ENCODE data around the gene KANTR.
A peak's percentile ranks its signal among the peaks of the same experiment; 100 is the strongest.

KANTR gene, protein sequence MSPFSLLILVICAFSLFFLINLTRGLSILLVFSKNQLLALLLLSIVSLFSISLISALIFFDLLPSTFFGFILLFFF

DNA sequence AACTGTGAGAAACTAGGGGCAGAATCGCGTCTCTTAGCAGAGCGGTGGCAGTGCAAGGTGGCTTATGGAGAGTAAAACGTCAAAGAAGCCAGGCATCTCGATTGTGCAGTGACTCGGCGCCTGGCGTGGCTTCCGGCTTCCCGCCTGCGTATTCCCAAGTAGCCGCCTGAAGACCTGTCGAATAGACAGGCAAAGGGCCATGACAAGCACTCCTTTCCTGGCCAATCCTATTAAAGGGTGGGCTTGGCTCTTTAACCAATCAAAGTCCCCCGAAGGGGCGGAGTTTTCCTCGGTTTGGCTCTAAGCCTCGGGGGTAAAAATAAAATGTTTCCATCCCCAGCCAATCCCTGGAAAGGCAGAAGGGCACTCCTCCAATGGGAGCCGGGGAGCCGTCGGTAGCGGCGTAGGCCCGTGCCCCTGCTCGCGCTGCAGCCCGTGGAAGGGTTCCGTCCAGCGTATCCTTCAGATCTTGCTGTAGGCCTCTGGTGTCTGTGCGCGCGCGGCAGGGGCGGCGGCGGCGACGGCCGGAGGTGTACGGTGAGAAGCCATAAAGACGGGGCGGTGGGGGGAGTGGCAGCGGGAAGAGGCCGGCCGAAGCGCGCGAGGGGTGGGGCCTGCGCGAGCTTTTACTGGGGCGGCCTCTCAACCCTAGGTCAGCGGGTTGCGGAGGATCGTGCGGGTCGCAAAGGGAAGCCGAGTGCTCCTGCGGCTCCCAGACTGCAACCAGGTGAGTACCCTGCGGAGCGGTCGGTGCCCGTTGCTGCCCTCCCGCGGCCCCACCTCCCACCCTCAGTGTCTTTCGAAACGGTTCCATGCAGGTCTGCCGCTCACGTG is at the start of gene KANTR:
Gene KANTR, plus strand, starts transcription at position 395 of the 834 bp plus-strand sequence. CDS start 30,131 bp downstream, outside the sequence.
- DNase-seq (ENCODE audit: low read depth in 2 of 2) = peak; percentile 91 to 92

DNA sequence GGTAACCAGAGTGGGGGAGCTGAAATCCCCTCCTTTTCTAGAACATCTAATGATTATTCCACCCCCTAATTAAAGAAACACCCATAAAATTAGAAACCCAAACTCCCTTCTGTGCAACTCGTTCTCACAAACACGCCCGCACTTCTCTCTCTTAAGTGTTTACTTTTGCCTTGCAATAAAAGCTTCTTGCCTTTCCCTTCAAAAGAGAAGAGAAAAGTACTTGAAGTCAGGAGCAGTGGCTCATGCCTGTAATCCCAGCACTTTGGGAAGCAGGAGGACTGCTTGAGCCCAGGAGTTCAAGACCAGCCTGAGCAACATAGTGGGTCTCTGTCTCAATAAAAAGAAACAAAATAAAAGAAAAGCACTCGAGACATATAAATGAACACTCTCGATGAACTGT is 48.9 kb upstream of the KANTR start:
- DNase-seq (ENCODE audit: low read depth in 2 of 2) = no peak

DNA sequence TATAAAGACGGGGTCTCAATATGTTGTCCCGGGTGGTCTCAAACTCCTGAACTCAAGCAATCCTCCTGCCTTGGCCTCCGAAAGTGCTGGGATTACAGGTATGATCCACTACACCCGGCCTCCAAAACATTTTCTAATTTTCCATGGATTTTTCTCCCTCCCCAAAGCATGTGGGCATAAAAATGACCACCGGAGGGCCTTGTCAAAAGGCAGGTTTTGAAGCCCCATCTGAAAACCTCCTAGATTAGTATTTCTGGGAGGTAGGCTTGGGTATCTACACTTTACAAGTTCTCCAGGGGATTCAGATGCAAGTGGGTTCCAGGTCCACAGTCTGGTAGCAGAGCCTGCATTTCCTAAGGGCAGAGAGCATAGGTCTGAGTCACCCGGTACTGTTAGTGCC is 46.7 kb upstream of the KANTR start:
- no peak for DNase-seq (ENCODE audit: low read depth in 2 of 2)

DNA sequence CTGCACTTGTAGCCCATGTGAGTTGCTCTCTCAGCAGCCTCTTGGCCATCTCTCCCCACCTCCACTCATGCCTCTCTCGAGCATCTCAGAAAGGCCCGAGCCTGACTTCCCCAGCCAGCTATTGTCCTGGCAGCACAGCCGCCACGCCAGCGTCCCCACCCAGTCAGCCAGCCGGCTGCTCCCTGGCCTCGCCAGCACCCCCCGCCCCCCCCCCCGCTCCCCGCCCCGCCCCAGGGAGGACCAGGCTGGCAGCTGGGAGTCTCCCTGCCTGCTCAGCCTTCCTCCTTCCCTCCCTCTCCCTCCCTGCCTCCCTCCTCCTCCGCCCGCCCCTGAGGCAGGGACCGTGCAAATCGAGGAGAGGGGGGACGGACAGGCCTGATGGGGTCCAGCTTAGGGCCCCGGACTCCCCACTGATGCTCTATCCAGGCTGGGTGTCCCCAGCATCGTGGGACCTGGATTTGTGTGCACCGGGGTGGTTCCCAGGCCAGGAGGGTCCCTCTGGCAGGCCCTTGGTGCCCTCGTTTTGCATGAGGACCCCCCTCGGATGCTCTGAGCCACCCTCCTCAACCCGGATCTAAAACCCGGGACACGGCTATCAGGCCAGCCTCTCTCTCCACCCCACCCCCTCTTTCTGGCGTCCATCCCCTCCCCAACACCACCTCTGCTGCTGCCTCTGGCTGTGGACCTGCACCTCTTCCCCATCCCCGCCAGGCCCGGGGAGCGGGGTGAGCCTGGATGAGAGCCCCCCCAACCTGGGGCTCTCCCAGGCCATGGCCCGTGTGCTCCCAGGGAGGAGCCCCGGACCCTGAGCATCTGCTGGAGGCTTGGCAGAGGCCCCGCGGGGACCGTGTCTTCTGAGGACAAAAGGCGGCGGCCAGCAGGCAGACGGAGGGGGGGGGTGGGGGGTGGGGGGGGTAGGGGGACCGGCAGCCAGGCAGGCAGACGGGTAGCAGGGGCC is 45.5 kb upstream of the KANTR start, which contains the start of gene GPR173:
Gene GPR173, plus strand, starts transcription at position 621 of the 958 bp plus-strand sequence. CDS start 27,833 bp downstream, outside the sequence.
- peak; percentile 44 to 59 for DNase-seq (ENCODE audit: low read depth in 2 of 2)

DNA sequence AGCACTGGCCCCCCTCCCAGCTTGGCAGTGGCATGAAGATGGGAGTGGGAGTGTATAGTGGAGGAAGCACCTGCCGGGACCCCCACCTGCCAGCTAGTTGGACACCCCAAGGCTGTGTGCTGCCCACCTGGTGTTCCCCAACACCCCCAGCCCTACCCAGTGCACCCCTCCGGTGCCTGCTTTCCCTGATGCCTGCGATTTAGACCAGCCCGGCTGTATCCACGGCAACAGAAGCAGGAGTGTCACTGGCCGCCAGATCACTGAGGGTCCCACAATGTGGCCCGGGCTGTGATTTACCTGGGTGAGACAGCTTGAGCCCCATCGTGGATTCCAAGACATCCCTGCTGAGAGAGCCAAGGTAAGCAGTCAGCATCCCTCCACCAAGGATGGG is 44.8 kb upstream of the KANTR start:
- DNase-seq (ENCODE audit: low read depth in 2 of 2) = no peak

DNA sequence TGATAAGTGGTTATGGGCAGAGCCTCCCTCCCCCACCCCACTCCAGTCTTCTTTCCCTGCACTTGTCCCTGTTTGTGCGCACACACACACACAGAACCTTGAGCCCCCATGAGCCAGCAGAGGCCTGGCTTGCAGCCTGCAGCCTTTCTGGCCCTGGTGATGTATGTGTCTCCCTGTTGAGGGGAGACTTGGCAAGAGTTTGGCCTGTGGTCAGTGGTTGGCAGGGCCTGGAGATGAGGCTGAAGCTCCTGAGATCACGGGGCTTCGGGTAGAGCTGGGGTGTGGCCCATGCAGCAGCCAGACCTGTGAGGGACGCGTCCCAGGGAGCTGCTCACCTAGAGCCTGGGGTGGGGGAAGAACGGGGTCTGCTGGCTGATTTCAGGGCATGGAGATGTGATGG is 43.1 kb upstream of the KANTR start:
- no peak for DNase-seq (ENCODE audit: low read depth in 2 of 2)

DNA sequence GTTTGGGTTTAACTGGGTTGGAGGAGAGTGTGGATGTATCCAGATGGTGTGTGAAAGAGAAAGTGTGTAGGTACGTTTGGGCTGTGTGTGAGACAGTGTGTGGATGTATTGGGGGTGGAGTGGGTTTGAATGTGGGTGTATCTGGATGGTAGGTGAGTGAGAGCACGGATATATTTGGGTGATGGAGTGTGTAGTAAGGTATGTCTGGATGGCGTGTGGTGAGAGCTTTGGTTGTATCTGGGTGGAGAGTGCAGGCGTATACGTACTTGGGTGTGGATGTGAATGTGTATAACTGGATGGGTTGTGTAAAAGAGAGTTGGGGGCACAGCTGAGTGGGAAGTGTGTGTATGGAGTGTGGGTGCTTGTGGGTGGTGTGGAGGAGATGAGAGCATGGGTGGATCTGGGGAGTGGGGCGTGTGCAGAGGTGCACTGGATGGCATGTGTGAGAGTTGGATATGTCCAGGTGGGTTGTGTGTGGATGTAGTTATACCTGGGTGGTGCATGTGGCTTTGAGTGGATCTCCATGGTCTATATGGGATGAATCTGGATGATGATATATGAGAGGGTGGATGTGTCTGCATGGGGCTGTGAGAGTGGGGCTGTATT is 38.6 kb upstream of the KANTR start:
- no peak for DNase-seq (ENCODE audit: low read depth in 2 of 2)

DNA sequence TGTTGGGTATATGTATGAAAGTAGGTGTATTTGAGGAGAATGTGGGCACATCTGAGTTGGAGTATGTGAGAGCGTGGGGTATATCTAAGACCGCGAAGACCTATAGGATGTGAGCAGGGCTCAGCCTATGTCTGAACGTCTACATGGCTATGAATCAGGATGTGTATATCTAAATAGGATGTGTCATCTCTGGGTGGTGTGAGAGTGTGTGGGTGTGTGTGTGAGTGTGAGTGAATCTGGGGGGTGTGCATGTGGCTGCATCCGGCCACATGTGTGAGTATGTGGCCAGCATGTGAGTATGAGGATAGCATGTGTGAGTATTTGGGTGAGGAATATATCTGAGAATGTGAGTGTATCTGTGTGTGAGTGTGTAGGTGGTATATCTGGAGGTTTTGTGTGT is 37.6 kb upstream of the KANTR start:
- DNase-seq (ENCODE audit: low read depth in 2 of 2) = no peak

DNA sequence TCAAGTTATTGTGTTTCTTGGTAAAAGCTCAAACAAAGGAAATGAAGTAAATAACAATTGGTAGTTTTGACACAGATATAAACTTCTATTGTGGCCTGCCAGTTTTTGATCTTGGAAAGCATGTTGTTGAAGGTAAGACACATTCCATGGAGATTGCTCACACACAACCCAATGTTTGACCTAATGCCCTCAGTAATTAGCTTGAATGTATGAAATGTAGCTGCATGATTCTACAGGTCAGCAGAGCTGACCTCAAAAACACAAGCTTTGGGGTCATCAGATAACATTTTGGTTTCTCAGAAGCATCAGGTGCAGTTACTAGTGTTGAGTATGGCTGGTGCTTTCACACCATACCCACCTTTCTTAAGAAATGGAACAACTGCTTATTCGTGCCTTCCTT is 28.8 kb upstream of the KANTR start:
- no peak for DNase-seq (ENCODE audit: low read depth in 2 of 2)

DNA sequence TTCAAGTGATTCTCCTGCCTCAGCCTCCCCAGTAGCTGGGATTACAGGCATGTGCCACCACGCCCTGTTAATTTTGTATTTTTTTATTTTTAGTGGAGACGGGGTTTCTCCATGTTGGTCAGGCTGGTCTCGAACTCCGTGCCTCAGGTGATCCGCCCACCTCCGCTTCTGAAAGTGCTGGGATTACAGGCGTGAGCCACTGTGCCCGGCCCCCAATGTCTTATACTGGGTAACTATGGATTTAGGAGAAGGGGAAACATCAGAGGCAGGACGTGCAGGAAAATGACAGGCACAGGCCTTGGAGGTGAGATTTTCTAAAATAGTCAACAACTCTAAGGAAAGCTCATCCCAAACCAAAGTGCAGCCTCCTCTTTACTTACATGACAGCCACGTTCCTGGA is 22.9 kb upstream of the KANTR start:
- DNase-seq (ENCODE audit: low read depth in 2 of 2) = no peak

DNA sequence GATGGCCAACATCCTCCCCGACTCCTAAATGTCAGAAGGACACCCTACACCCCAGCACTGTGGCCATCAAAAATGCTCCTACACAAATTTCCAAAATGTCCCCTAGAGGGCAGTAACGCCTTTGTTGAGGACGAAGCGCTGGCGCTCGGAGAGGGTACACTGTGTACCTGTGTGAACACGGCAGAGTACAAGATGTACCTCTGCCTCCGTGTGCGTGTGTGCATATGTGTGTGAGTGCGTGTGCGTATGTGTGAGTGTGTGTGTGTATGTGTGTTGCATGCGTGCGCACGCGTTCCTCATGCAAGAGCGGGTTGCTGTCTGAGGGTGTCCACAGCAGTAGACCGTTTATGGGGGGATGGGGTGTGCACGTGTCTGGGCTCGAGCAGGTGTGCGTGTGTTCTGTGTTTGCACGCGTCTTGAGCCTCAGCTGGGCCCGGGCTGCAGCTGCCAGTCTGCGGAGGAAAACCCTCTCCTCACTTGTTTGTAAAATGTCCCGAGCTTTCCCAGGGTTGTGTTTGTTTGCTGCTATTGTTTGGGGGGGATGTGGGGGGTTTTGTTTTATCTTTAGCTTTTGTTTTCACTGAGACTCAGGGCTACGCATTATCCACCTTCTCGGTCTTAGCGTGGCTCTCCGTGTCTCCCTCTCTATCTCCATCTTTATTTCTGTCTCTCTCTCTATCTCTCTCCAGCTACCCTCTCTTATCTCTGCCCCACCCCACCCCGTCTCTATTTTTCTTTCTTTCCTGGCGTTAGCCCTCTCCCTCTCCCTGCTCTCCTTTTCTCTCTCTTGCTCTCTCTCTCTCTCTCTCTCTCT is 22.1 kb upstream of the KANTR start:
- peak in 1 of 2 experiments; percentile 17 for DNase-seq (ENCODE audit: low read depth in 2 of 2)

DNA sequence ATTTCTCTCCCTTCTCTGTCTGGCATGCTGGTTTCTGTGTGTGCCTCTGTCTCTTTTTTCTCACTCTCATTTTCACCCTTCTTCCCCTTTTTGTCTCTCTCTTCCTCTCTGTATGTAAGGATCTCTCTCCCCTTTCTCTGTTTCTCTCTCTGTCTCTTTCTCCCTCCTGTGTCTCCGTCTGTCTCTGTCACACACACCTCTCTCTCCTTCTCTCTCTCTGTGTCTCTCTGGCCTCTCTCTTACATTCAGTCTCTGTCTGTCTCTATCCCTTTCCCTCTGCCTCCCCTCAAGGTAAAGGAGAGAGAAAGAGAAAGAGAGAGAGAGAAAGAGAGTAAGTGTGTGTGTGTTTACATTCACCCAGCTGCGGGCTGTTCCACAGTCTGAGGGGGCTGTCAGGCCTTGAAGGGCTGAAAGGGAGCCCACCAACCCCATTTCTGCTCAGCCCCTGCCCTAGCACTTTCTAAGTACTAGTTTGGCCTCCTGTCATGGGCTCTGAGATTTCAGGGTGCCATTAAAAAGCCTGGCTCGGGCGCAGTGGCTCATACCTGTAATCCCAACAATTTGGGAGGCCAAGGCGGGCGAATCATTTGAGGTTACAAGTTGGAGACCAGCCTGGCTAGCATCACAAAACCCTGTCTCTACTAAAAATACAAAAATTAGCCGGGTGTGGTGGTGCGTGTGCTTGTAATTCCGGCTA is 21.4 kb upstream of the KANTR start:
- DNase-seq (ENCODE audit: low read depth in 2 of 2) = no peak

DNA sequence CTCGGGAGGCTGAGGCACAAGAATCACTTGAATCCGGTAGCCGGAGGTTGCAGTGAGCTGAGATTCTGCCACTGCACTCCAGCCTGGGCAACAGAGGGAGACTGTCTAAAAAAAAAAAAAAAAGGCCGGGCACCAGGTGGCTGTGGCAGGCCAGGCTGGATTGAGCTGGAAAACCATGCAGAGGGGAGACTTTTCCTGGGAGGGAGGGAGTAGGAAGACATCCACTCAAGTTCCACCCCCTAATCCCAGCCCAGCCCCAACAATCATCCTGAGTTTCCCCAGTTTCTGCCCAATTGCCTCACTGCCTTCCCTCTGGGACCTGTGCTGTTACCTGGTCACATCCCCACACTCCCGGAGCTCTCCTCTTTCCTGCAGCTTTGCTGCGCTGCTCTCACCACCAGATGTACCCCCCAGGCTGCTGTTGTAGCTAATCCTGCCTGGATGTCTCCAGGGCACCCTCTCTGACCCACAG is 20.8 kb upstream of the KANTR start:
- no peak for DNase-seq (ENCODE audit: low read depth in 2 of 2)

DNA sequence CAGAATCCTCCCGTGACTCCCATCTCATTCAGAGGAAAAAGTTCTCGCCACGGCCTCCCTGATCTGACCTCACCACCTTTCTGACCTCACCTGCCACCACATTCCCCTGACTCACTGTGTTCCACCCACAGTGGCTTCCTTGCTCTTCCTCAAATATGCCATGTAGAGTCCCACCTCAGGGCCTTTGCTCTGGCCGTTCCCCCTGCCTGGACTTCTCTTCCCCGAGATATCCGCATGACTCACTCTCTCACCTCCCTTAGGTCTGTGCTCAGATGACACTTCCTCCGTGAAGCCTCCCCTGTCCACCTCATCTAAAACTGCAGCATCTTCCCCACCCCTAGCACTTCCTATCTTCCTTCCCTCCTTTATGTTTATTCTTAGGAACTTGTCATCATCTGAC is 18.9 kb upstream of the KANTR start:
- no peak for DNase-seq (ENCODE audit: low read depth in 2 of 2)

DNA sequence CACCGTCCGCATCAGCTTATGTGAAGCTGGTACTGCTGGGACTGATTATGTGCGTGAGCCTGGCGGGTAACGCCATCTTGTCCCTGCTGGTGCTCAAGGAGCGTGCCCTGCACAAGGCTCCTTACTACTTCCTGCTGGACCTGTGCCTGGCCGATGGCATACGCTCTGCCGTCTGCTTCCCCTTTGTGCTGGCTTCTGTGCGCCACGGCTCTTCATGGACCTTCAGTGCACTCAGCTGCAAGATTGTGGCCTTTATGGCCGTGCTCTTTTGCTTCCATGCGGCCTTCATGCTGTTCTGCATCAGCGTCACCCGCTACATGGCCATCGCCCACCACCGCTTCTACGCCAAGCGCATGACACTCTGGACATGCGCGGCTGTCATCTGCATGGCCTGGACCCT is 17.3 kb upstream of the KANTR start:
- DNase-seq (ENCODE audit: low read depth in 2 of 2) = no peak

DNA sequence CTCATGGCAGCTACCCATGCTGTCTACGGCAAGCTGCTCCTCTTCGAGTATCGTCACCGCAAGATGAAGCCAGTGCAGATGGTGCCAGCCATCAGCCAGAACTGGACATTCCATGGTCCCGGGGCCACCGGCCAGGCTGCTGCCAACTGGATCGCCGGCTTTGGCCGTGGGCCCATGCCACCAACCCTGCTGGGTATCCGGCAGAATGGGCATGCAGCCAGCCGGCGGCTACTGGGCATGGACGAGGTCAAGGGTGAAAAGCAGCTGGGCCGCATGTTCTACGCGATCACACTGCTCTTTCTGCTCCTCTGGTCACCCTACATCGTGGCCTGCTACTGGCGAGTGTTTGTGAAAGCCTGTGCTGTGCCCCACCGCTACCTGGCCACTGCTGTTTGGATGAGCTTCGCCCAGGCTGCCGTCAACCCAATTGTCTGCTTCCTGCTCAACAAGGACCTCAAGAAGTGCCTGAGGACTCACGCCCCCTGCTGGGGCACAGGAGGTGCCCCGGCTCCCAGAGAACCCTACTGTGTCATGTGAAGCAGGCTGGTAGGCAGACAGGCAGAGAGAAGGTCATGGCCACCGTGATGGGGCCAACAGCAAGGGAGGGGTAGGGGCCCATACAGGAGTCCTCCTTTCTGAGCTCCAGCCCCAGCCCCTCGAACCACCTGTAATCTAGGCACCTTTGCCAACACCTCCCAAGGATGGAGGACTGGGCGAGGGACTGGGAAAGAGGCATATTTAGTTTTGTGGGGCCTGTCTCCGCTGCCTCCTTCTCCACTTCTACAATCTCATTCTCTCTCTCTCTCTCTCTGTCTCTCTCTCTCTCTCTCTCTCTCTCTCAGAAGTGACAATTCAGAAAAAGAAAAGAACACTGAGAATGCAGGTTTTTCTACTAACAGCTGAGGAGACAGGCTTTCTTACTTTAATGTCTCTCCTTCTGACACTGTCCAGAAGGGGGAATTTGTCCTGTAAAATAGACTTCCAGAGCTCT is 16.4 kb upstream of the KANTR start:
- no peak for DNase-seq (ENCODE audit: low read depth in 2 of 2)

DNA sequence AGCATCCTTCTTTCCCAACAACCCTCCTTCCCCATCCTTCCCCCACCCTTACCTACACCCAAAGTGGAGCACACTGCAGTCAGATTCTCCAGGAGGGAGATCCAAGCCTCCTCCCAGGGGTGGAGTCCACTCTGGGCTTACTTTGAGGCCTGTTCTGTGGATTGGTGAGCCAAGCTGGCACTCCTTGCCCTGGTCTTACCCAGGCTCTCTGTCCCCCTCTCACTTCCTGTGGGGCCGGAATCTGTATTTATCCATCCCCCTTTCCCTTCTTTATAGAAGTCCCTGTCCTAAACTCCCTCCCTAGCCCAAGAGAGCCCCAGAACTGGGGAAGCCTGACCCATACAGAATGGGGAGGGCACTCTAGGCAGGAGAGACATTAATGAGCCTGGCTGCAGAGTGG is 15.0 kb upstream of the KANTR start:
- no peak for DNase-seq (ENCODE audit: low read depth in 2 of 2)

DNA sequence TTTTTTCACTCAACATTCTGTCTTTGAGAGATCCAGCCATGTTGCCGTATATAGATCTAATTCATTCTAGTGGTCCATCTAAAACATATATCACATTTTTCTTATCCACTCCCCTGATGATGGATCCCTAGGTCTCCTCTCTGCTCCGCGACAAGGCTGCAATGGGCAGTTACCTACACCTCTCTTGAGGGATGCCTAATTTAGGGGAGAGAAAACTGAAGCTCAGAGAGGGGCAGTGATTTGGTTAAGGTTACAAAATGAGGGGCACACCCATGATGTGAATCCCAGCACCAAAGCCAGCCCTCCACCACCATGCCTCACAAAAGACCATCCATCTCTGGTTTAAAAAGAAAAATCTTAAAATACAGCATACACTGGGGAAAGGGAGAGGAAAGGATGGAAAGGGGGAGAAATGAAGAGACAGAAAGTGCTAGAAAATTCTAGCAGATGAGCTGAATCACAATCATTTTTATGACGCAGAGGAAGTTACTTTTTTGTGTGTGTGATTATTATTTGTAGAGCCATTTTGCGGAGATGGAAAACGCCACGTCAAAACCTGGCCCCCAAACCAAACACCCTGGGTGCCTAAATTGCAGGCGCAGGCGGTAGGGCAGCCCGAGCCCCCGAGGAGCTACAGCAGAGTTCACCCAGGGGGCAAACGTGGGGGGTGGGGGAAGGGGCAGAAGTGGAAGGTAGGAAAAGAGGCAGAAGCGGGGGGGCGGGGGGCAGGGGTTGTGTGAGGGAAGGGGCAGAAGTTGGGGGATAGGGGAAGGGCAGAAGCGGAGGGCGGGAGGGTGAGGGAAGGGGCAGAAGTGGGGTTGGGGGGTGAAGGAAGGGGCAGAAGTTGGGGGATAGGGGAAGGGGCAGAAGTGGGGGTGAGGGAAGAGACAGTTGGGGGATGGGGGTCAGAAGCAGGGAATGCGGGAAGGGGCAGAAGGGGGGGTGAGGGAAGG is 13.0 kb upstream of the KANTR start:
- DNase-seq (ENCODE audit: low read depth in 2 of 2) = no peak

Data from fibroblast of skin of left quadriceps (primary cell).